ENCODE measurements around the gene COL5A1. TPM values are rescaled to one million over a fixed set of nuclear protein-coding genes. Genes with fewer than 3 reads are reported as not detected.
A peak's percentile ranks its signal among the peaks of the same experiment; 100 is the strongest.

The COL5A1 gene
- polyA plus RNA-seq, 3 donors = 0.01 TPM; not detected in 2

DNA sequence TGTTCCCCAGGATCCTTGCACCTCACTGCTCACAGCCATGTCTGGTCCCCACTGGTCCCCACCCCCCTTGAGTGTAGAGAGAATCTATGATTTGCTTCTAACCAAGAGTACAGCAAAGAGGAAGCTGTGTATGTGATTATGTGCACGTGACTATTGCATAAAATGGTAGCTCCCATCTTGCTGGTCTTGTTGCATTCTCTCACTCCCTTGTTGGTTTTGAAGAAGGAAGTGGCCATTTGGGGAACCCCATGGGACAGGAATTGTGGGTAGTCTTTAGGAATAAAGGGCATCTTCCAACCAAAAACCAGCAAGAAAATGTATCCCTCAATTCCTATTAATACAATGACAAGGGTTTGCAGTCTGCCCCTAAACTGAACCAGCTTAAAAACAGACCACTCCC lies 233.8 kb downstream of the COL5A1 start:
- no peak overlapping the region for H2AFZ ChIP-seq (ENCODE audit: insufficient read depth, low read depth, low read length, poor library complexity, severe bottlenecking)
- Mint-ChIP-seq H3K4me1 (peaks cover 10% of the 10 kb centered on the region), H3K27me3 (ENCODE audit: low read depth in 3 of 3) (peaks cover 12 to 20% (median 12%) of the 10 kb centered on the region in 3 donors), H3K4me3 (no peak overlapping the region), H3K9me3 (peaks cover 8 to 30% (median 18%) of the 10 kb centered on the region in 7 donors), H3K27ac (peak overlapping the region in 3 of 7 donors; percentile 38 to 82 (median 38)), H3K36me3 (no peaks in the 10 kb centered on the region)
- H3K79me2 ChIP-seq (ENCODE audit: insufficient read depth, low read length) = no peaks in the 10 kb centered on the region
- no peaks in the 10 kb centered on the region for H3K27me3 ChIP-seq (ENCODE audit: control insufficient read depth in 2 of 2, insufficient read depth in 2 of 2, low read length in 2 of 2)
- no CpG with 5 or more reads among the region's 1 CpG for WGBS (ENCODE audit: insufficient coverage)
- H3K36me3 ChIP-seq (replicated peaks in 1 of 2; ENCODE audit: control insufficient read depth in 1 of 2, insufficient read depth in 2 of 2, low read length in 2 of 2) = no peaks in the 10 kb centered on the region
- no peak overlapping the region for H3K4me2 ChIP-seq (replicated peaks; ENCODE audit: extremely low read depth, low read length, poor library complexity, severe bottlenecking)
- H3K4me3 ChIP-seq (replicated peaks in 1 of 3; ENCODE audit: low read depth in 2 of 3, low read length in 3 of 3) = peak overlapping the region in 1 of 3 experiments; percentile 8
- TF ChIP-seq, protein P1, sequence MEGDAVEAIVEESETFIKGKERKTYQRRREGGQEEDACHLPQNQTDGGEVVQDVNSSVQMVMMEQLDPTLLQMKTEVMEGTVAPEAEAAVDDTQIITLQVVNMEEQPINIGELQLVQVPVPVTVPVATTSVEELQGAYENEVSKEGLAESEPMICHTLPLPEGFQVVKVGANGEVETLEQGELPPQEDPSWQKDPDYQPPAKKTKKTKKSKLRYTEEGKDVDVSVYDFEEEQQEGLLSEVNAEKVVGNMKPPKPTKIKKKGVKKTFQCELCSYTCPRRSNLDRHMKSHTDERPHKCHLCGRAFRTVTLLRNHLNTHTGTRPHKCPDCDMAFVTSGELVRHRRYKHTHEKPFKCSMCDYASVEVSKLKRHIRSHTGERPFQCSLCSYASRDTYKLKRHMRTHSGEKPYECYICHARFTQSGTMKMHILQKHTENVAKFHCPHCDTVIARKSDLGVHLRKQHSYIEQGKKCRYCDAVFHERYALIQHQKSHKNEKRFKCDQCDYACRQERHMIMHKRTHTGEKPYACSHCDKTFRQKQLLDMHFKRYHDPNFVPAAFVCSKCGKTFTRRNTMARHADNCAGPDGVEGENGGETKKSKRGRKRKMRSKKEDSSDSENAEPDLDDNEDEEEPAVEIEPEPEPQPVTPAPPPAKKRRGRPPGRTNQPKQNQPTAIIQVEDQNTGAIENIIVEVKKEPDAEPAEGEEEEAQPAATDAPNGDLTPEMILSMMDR (IDR thresholded peaks at IDR 0.05) = no peak
- no peak overlapping the region for H3K9ac ChIP-seq (ENCODE audit: insufficient read depth, low read length, poor library complexity, severe bottlenecking)
- peak; percentile 7 to 74 (median 15) for DNase-seq
- peaks cover 7 to 20% of the 10 kb centered on the region in 2 donors for H3K9me3 ChIP-seq (replicated peaks in 1 of 2; ENCODE audit: control insufficient read depth in 1 of 2, insufficient read depth in 1 of 2, low read length in 2 of 2)
- peaks cover 5 to 13% of the 10 kb centered on the region in 2 donors for H3K4me1 ChIP-seq (ENCODE audit: control insufficient read depth in 1 of 2, insufficient read depth in 2 of 2, low read length in 2 of 2)
- no peak overlapping the region for H3K27ac ChIP-seq (ENCODE audit: low read depth in 1 of 2, low read length in 2 of 2)
- no peaks in the 10 kb centered on the region for H4K20me1 ChIP-seq (ENCODE audit: insufficient read depth, low read length)
- intact Hi-C loops (cut with micrococcal nuclease) = no loop called here

DNA sequence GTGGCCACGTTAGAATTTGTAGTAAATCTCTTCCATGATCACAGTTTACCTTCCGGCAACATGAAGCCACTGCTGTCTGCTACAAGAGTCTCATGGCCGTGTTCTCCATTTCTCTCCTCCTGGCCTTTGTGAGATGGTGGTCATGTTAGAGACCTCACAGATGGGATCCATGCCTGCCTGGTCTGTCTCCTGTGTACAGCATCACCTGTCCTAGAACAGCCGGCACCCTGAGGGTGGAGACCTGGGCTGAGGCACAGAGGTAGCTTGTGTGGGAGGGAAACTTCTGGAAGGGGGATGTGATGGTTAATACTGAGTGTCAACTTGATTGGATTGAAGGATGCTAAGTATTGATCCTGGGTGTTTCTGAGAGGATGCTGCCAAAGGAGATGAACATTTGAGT lies 235.9 kb downstream of the COL5A1 start:
- DNase-seq = no peak
- Histone ChIP-seq H4K20me1 (ENCODE audit: insufficient read depth, low read length) (no peaks in the 10 kb centered on the region), H3K27ac (ENCODE audit: low read depth in 1 of 2, low read length in 2 of 2) (no peak overlapping the region), H3K36me3 (replicated peaks in 1 of 2; ENCODE audit: control insufficient read depth in 1 of 2, insufficient read depth in 2 of 2, low read length in 2 of 2) (no peaks in the 10 kb centered on the region), H3K79me2 (ENCODE audit: insufficient read depth, low read length) (no peaks in the 10 kb centered on the region), H3K4me1 (ENCODE audit: control insufficient read depth in 1 of 2, insufficient read depth in 2 of 2, low read length in 2 of 2) (peaks cover 5 to 13% of the 10 kb centered on the region in 2 donors), H2AFZ (ENCODE audit: insufficient read depth, low read depth, low read length, poor library complexity, severe bottlenecking) (no peak overlapping the region), H3K4me2 (replicated peaks; ENCODE audit: extremely low read depth, low read length, poor library complexity, severe bottlenecking) (no peak overlapping the region), H3K4me3 (replicated peaks in 1 of 3; ENCODE audit: low read depth in 2 of 3, low read length in 3 of 3) (no peak overlapping the region), H3K9ac (ENCODE audit: insufficient read depth, low read length, poor library complexity, severe bottlenecking) (no peak overlapping the region), H3K27me3 (ENCODE audit: control insufficient read depth in 2 of 2, insufficient read depth in 2 of 2, low read length in 2 of 2) (peaks cover 0 to 4% of the 10 kb centered on the region in 2 donors), H3K9me3 (replicated peaks in 1 of 2; ENCODE audit: control insufficient read depth in 1 of 2, insufficient read depth in 1 of 2, low read length in 2 of 2) (peaks cover 7 to 13% of the 10 kb centered on the region in 2 donors)
- intact Hi-C loops (cut with micrococcal nuclease) = no loop called here
- Mint-ChIP-seq H3K9me3 (peaks cover 4 to 22% (median 12%) of the 10 kb centered on the region in 7 donors), H3K4me3 (no peak overlapping the region), H3K4me1 (peaks cover 10% of the 10 kb centered on the region), H3K27me3 (ENCODE audit: low read depth in 3 of 3) (peaks cover 2 to 20% (median 20%) of the 10 kb centered on the region in 3 donors), H3K27ac (no peak overlapping the region), H3K36me3 (no peaks in the 10 kb centered on the region)
- TF ChIP-seq, protein P1 (IDR thresholded peaks at IDR 0.05) = no peak
- WGBS (ENCODE audit: insufficient coverage) = 100% methylated on average over 1 of the region's 4 CpGs

All from CD14-positive monocyte (primary cell).